Neutrophil (primary cell): ENCODE data around the gene SFTPD.

Experiments used
- H3K27ac ChIP-seq: fragments of 200-600 bp; sonication (generic); 2 replicates; pipeline ENCODE4 v1.5.1; 2016; ENCODE audit warnings: mild to moderate bottlenecking, moderate library complexity
- H3K27me3 ChIP-seq: fragments of 200-600 bp; sonication (generic); 2 replicates; pipeline ENCODE4 v1.6.0; 2016; ENCODE audit warnings: mild to moderate bottlenecking
- H3K36me3 ChIP-seq: fragments of 200-600 bp; sonication (generic); 2 replicates; pipeline ENCODE4 v1.5.1; 2017
- H3K4me1 ChIP-seq, 2 experiments: fragments of 200-600 bp in 1 of 2; sonication (generic) in 1 of 2; 1 replicate in 1 of 2; 2 replicates in 1 of 2; pipeline versions ENCODE4 v1.5.1 to v1.6.1; 2013 to 2016; ENCODE audit warnings: low read depth in 1 of 2, low read length in 1 of 2, mild to moderate bottlenecking in 1 of 2, moderate library complexity in 1 of 2; ENCODE audit not compliant: control insufficient read depth in 1 of 2, insufficient read depth in 1 of 2
- H3K4me3 ChIP-seq, 2 experiments: fragments of 200-600 bp in 1 of 2; sonication (generic) in 1 of 2; 1 replicate in 1 of 2; 2 replicates in 1 of 2; pipeline ENCODE4 v1.5.1; 2013 to 2016; ENCODE audit warnings: low read depth in 1 of 2, low read length in 1 of 2, mild to moderate bottlenecking in 1 of 2, moderate library complexity in 1 of 2
- H3K9me3 ChIP-seq: fragments of 200-600 bp; sonication (generic); 2 replicates; pipeline ENCODE4 v1.5.1; 2016
- TF ChIP-seq, protein P1 (sequence below): fragments of 200-600 bp; sonication (generic); IDR thresholded peaks from 2 replicates; pipeline ENCODE4 v1.5.1; 2016; ENCODE audit warnings: antibody characterized with exemption

The SFTPD gene

DNA sequence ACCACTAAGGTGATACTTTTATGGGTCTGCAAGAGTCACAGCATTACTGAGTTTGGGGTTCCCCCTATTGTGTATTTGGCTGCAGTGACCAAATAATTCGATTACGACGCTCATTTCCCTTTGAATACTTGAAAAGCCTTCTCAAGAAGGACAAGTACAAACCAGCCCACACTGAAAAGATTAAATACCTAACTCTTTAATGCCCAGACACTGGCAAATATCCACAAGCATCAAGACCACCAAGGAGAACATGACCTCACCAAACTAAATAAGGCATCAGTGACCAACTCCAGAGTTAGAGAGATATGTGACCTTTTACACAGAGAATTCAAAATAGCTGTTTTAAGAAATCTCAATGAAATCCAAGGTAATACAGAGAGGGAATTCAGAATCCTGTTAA lies 31.8 kb upstream of the SFTPD start:
- no peak overlapping the region for H3K27ac ChIP-seq
- H3K27me3 ChIP-seq = peaks cover 75% of the 10 kb centered on the region
- TF ChIP-seq, protein P1, sequence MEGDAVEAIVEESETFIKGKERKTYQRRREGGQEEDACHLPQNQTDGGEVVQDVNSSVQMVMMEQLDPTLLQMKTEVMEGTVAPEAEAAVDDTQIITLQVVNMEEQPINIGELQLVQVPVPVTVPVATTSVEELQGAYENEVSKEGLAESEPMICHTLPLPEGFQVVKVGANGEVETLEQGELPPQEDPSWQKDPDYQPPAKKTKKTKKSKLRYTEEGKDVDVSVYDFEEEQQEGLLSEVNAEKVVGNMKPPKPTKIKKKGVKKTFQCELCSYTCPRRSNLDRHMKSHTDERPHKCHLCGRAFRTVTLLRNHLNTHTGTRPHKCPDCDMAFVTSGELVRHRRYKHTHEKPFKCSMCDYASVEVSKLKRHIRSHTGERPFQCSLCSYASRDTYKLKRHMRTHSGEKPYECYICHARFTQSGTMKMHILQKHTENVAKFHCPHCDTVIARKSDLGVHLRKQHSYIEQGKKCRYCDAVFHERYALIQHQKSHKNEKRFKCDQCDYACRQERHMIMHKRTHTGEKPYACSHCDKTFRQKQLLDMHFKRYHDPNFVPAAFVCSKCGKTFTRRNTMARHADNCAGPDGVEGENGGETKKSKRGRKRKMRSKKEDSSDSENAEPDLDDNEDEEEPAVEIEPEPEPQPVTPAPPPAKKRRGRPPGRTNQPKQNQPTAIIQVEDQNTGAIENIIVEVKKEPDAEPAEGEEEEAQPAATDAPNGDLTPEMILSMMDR = no peak

DNA sequence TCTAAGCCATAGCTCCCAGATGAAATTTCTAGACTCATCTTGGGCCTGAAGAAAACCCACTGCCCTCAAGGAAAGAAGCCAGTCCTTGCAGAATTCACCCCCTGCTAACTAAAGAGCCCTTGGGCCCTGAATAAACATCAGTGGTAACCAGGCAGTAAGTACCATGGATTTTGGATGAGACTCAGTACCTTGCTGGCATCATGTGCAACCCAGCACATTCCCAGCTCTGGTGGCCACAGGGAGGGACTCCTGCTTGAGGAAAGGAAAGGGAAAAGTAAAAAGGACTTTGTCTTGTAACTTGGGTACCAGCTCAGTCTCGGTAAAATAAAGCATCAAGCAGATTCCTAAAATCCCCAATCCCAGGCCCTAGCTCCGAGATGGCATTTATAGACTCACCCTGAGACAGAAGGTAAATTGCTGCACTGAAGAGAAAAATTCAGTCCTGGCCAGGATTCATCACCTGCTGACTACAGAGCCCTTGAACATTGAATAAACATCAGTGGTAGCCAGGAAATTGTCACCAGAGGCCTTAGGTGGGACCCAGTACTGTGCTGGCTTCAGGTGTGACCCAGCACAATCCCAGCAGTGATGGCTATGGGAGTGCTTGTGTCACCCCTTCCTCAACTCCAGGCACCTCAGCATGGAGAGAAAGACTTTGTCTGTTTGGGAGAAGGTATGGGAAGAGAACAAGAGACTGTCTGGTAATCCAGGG lies 31.2 kb upstream of the SFTPD start:
- Histone ChIP-seq H3K4me1 (peaks cover 4 to 12% of the 10 kb centered on the region in 2 experiments), H3K4me3 (no peak overlapping the region), H3K27ac (no peak overlapping the region), H3K27me3 (peaks cover 69% of the 10 kb centered on the region), H3K36me3 (no peaks in the 10 kb centered on the region), H3K9me3 (no peaks in the 10 kb centered on the region)
- TF ChIP-seq, protein P1 = no peak

More for the DNA sequence above, 31.8 kb upstream of the SFTPD start:
- Histone ChIP-seq H3K4me3 (no peak overlapping the region), H3K4me1 (peaks cover 4 to 12% of the 10 kb centered on the region in 2 experiments), H3K9me3 (no peaks in the 10 kb centered on the region), H3K36me3 (no peaks in the 10 kb centered on the region)

DNA sequence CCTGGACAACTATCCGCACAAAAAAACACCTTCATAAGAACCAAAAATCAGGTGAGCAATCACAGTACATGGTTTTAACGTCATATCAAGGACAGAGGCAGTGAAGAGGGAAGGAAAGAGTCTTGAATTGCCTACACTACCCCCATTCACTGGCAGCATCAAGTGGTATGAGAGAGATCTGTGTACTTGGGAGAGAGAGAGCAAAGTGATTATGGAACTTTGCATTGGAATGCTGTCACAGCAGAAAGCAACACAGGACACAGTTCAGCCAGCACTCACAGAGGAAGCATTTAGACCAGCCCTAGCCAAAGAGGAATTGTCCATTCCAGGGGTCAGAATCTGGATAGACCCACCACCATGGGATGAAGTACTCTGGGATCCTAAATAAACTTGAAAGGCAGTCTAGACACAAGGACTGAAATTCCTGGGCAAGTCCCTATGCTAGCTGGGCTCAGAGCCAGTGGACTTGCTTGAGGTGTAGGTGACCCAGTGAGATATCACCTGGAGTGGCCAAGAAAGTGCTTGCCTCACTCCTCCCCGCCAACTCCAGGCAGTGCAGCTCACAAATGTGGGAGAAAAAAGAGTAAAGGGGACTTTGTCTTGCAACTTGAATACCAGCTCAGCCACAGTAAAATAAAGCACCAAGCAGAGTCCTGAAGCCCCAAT lies 30.5 kb upstream of the SFTPD start:
- Histone ChIP-seq H3K36me3 (no peaks in the 10 kb centered on the region), H3K4me1 (peaks cover 4 to 12% of the 10 kb centered on the region in 2 experiments), H3K27me3 (peaks cover 62% of the 10 kb centered on the region), H3K9me3 (no peaks in the 10 kb centered on the region), H3K4me3 (no peak overlapping the region), H3K27ac (no peak overlapping the region)
- TF ChIP-seq, protein P1 = no peak

DNA sequence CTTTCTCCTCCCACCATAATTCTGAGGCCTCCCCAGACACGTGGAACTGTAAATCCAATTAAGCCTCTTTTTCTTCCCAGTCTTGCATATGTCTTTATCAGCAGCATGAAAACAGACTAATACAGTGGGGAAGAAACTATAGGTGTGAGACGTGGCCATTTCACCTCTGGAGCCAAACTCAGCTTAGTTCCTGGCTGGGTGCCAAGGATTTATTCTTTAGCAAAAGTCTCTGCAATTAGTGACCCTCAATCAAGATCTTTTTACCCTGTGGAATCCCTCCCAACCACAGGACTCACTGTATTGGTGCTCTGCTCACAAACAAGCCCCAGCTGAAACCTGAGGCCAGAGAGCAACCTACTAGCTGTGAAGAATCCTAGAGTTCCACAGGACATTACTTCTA lies 28.1 kb upstream of the SFTPD start:
- TF ChIP-seq, protein P1 = no peak
- Histone ChIP-seq H3K9me3 (no peaks in the 10 kb centered on the region), H3K27ac (no peak overlapping the region), H3K4me1 (peaks cover 0 to 8% of the 10 kb centered on the region in 2 experiments), H3K36me3 (no peaks in the 10 kb centered on the region), H3K27me3 (peaks cover 42% of the 10 kb centered on the region), H3K4me3 (no peak overlapping the region)

DNA sequence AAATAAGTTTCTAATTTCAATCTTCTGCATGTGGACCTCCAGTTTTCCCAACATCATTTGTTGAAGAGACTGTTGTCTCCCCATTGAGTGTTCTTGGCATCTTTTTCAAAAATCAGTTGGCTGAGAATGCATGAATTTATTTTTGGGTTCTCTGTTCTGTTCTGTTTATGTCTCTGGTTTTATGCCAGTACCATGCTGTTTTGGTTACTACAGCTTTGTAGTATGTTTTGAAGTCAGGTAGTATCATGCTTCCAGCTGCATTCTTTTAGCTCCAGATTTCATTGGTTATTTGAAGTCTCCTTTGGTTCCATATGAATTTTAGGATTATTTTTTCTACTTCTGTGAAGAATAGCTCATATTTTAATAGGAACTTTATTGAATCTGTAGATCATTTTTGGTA lies 21.2 kb upstream of the SFTPD start:
- H3K4me3 ChIP-seq = no peak overlapping the region
- no peaks in the 10 kb centered on the region for H3K36me3 ChIP-seq
- H3K9me3 ChIP-seq = no peaks in the 10 kb centered on the region
- no peak overlapping the region for H3K27ac ChIP-seq
- TF ChIP-seq, protein P1 = no peak
- H3K27me3 ChIP-seq = peaks cover 4% of the 10 kb centered on the region
- H3K4me1 ChIP-seq = no peaks in the 10 kb centered on the region
